Activated naive CD8-positive, alpha-beta T cell treated with anti-CD3 and anti-CD28 coated beads, Interleukin-2, amount 10 ng/mL, durations not matched to agents 7 days and 5 days (primary cell): Measurements from ENCODE around the gene C1orf105. TPM values are rescaled to one million over a fixed set of nuclear protein-coding genes. Genes with fewer than 3 reads are reported as not detected.

Source experiments
- ATAC-seq: fragments of 150-1000 bp; cut with Tn5 transposase; one replicate; pipeline ENCODE4 v1.10.0; 2021; ENCODE audit warnings: low read depth, moderate library complexity
- POLR2A ChIA-PET: fragments of 350-600 bp; sonication (Branson Sonifier 250); formaldehyde crosslinking; loops from one replicate; lab custom pipeline; 2021; ENCODE audit warnings: antibody characterized with exemption; lab: Charles Lee
- DNase-seq: peaks from one replicate; pipeline ENCODE4 v3.0.0; 2021
- H3K27ac Mint-ChIP-seq: one replicate; pipeline ENCODE4 v1.8.0; 2022; ENCODE audit warnings: mild to moderate bottlenecking, mixed read lengths
- H3K27me3 Mint-ChIP-seq: one replicate; pipeline ENCODE4 v1.8.0; 2022; ENCODE audit warnings: mild to moderate bottlenecking, moderate library complexity, mixed read lengths
- H3K36me3 Mint-ChIP-seq: one replicate; pipeline ENCODE4 v1.8.0; 2021; ENCODE audit warnings: mild to moderate bottlenecking, mixed read lengths
- H3K4me1 Mint-ChIP-seq: one replicate; pipeline ENCODE4 v1.8.0; 2021; ENCODE audit warnings: mixed read lengths
- H3K4me3 Mint-ChIP-seq: one replicate; pipeline ENCODE4 v1.8.0; 2022; ENCODE audit warnings: mild to moderate bottlenecking, moderate library complexity, mixed read lengths
- H3K9me3 Mint-ChIP-seq: one replicate; pipeline ENCODE4 v1.8.0; 2021; ENCODE audit warnings: mixed read lengths
- total RNA-seq, 2 experiments: library from RNA; stranded (reverse); gene quantifications; one replicate each; pipeline ENCODE4 v1.2.3, GENCODE V29; 2021

The C1orf105 gene
- total RNA-seq, 2 experiments from 2014 or later = not detected

DNA sequence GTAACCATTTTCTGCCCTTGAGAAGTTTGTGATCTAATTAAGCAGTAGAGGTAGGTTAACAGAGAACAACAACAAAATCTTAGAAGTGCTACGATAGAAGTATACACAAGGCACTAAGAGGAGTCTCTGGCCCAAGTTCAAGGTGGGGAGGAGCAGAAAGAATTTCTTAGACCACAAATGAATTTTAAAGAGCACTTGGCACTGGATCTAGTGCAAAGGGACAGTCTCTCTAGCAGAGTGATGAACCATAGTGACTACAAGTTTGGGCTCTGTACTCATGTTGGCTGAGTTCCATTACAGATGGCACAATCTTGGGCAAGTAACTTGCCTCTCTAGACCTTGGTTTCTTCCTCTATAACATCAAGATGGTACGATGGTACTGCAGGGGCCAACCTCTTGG, 56.7 kb downstream of the C1orf105 start:
- Mint-ChIP-seq H3K4me3 (no peak overlapping the region), H3K4me1 (peaks cover 11% of the 10 kb centered on the region), H3K27me3 (peaks cover 10% of the 10 kb centered on the region), H3K9me3 (no peaks in the 10 kb centered on the region), H3K27ac (no peak overlapping the region), H3K36me3 (no peaks in the 10 kb centered on the region)
- ATAC-seq = no peak
- no peak for DNase-seq
- POLR2A ChIA-PET = no interaction called here

GRCh38 chr1:172477741-172478140, 57.3 kb downstream of the C1orf105 start:
- Mint-ChIP-seq H3K9me3 (no peaks in the 10 kb centered on the region), H3K4me3 (no peak overlapping the region), H3K36me3 (no peaks in the 10 kb centered on the region), H3K27ac (no peak overlapping the region), H3K27me3 (peaks cover 6% of the 10 kb centered on the region), H3K4me1 (peaks cover 11% of the 10 kb centered on the region)
- POLR2A ChIA-PET = no interaction called here
- ATAC-seq = no peak
- no peak for DNase-seq

GRCh38 chr1:172478485-172478884, 58.0 kb downstream of the C1orf105 start:
- Mint-ChIP-seq H3K27me3 (peaks cover 6% of the 10 kb centered on the region), H3K36me3 (no peaks in the 10 kb centered on the region), H3K4me3 (no peak overlapping the region), H3K27ac (no peak overlapping the region), H3K9me3 (no peaks in the 10 kb centered on the region), H3K4me1 (peaks cover 11% of the 10 kb centered on the region)
- no peak for DNase-seq
- no peak for ATAC-seq
- POLR2A ChIA-PET = no interaction called here

GRCh38 chr1:172480431-172480830, 59.9 kb downstream of the C1orf105 start:
- Mint-ChIP-seq H3K27ac (no peak overlapping the region), H3K36me3 (no peaks in the 10 kb centered on the region), H3K9me3 (no peaks in the 10 kb centered on the region), H3K4me3 (peak overlapping the region; percentile 34), H3K4me1 (peaks cover 18% of the 10 kb centered on the region), H3K27me3 (peaks cover 7% of the 10 kb centered on the region)
- no peak for DNase-seq
- peak; percentile 87 for ATAC-seq
- POLR2A ChIA-PET = no interaction called here

DNA sequence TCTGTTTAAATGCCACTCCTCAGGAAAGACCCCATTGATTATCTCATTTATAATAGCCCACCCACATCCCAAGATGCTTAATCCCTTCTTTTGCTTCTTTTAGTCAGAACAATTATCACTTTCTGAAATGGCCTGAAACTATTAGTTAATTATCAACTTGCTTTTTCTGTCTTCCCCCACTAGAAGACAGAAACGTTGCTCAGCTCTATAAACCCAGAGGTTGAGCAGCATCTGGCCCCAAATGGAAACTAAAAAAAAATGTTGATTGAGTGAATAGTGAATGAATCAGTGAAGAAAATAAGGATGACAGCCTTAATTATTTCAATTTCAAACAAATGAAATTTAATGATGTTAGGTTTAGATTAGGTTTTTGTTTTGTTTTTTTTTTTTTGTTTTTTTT, 61.6 kb downstream of the C1orf105 start:
- POLR2A ChIA-PET = no interaction called here
- DNase-seq (no peak), ATAC-seq (no peak)
- Mint-ChIP-seq H3K36me3 (no peaks in the 10 kb centered on the region), H3K4me1 (peaks cover 20% of the 10 kb centered on the region), H3K9me3 (no peaks in the 10 kb centered on the region), H3K27me3 (peaks cover 11% of the 10 kb centered on the region), H3K27ac (no peak overlapping the region), H3K4me3 (no peak overlapping the region)

DNA sequence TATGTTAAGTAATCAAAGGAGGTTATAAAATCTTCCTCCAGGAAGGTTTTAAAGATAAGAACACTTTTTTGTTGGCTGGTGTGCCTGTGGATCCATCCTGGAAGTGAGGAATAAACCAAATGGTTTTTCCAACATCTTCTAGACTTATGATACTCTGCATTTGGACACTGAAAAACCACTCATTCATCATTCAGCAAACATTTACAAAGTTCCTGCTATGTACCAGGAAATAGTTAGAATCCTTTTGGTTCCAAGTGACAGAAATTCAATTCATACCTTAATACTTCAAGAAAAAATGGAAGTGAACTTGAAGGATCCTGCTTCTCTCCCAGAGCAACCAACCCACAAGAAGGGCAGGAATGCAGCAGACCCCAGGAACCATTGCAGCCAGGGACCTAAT, 63.0 kb downstream of the C1orf105 start:
- DNase-seq (no peak), ATAC-seq (no peak)
- H3K4me1 Mint-ChIP-seq = peaks cover 29% of the 10 kb centered on the region
- POLR2A ChIA-PET = no interaction called here
- H3K36me3 Mint-ChIP-seq = no peaks in the 10 kb centered on the region
- no peak overlapping the region for H3K4me3 Mint-ChIP-seq
- H3K9me3 Mint-ChIP-seq = no peaks in the 10 kb centered on the region
- no peak overlapping the region for H3K27ac Mint-ChIP-seq
- H3K27me3 Mint-ChIP-seq = peaks cover 20% of the 10 kb centered on the region

GRCh38 chr1:172484252-172484651, 63.8 kb downstream of the C1orf105 start:
- Mint-ChIP-seq H3K27ac (no peak overlapping the region), H3K27me3 (peaks cover 27% of the 10 kb centered on the region), H3K9me3 (no peaks in the 10 kb centered on the region), H3K4me3 (no peak overlapping the region), H3K36me3 (no peaks in the 10 kb centered on the region), H3K4me1 (peaks cover 29% of the 10 kb centered on the region)
- ATAC-seq (no peak), DNase-seq (no peak)
- POLR2A ChIA-PET = no interaction called here

DNA sequence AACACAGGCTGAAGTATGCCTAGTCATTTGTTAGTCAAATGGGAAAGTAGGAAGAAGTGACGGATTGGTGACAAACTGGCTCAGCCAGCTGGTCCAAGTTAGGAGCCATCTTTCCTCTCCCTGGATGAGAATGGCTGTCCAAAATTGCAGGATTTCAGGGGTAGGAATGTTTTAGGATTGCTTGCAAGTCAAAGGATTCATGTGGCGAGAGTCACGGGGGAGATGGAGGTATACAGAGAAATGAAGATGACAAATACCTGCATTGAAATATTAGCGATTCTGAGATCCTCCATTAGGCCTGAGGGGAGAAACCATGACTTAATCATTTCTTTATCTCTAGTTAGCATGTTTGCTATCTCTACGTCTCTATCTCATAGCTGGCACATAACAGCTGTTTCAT, 65.1 kb downstream of the C1orf105 start:
- no peak overlapping the region for H3K4me3 Mint-ChIP-seq
- DNase-seq (no peak), ATAC-seq (no peak)
- no peaks in the 10 kb centered on the region for H3K9me3 Mint-ChIP-seq
- peaks cover 21% of the 10 kb centered on the region for H3K4me1 Mint-ChIP-seq
- H3K27me3 Mint-ChIP-seq = peaks cover 30% of the 10 kb centered on the region
- no peak overlapping the region for H3K27ac Mint-ChIP-seq
- no peaks in the 10 kb centered on the region for H3K36me3 Mint-ChIP-seq
- POLR2A ChIA-PET = no interaction called here

DNA sequence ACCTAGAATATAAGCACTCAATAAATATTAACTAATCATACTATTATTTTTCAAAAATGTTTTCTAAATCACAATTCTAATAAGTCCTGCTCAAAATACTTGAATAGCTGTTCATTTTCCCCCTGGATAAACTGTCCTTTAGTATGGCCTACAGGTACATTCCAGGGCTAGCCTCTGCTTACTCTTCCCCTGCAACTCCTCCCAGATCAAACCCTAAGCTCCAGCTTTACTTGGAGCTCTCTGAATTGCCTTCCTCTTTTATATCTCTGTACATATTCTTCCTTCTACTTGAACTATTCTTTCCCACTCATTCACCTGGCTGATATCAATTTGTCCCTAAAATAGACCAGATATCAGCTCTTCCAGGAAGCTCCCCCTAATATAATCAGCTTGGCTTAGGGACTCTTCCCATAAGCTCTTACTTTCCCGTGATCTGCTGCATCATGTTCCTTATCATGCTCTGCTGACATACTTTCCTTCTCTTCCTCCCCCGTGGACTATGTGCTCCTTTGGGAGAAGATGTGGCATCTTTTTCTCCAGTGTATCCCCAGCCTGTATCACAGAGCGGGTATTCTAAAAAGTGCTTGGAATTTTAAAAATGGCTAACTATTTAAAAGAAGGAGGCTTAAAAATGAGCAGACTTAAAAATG, 66.4 kb downstream of the C1orf105 start:
- DNase-seq (no peak), ATAC-seq (no peak)
- POLR2A ChIA-PET = no interaction called here
- H3K27ac Mint-ChIP-seq = no peak overlapping the region
- no peak overlapping the region for H3K4me3 Mint-ChIP-seq
- no peaks in the 10 kb centered on the region for H3K36me3 Mint-ChIP-seq
- peaks cover 27% of the 10 kb centered on the region for H3K27me3 Mint-ChIP-seq
- no peaks in the 10 kb centered on the region for H3K9me3 Mint-ChIP-seq
- peaks cover 18% of the 10 kb centered on the region for H3K4me1 Mint-ChIP-seq

GRCh38 chr1:172487550-172487949, 67.1 kb downstream of the C1orf105 start:
- H3K27me3 Mint-ChIP-seq = peaks cover 32% of the 10 kb centered on the region
- POLR2A ChIA-PET = no interaction called here
- H3K9me3 Mint-ChIP-seq = no peaks in the 10 kb centered on the region
- H3K4me1 Mint-ChIP-seq = peaks cover 18% of the 10 kb centered on the region
- peak overlapping the region; percentile 39 for H3K4me3 Mint-ChIP-seq
- H3K27ac Mint-ChIP-seq = no peak overlapping the region
- no peaks in the 10 kb centered on the region for H3K36me3 Mint-ChIP-seq
- ATAC-seq (peak; percentile 45), DNase-seq (no peak)

GRCh38 chr1:172488393-172488792, 67.9 kb downstream of the C1orf105 start:
- Mint-ChIP-seq H3K27ac (no peak overlapping the region), H3K4me1 (peaks cover 18% of the 10 kb centered on the region), H3K27me3 (peaks cover 32% of the 10 kb centered on the region), H3K9me3 (no peaks in the 10 kb centered on the region), H3K4me3 (no peak overlapping the region), H3K36me3 (no peaks in the 10 kb centered on the region)
- POLR2A ChIA-PET = interaction anchor here (0.6 kb wide), 1 partner anchor 478 kb away, joined by 3 read pairs; no protein-coding TSS in a partner anchor
- DNase-seq (no peak), ATAC-seq (no peak)

DNA sequence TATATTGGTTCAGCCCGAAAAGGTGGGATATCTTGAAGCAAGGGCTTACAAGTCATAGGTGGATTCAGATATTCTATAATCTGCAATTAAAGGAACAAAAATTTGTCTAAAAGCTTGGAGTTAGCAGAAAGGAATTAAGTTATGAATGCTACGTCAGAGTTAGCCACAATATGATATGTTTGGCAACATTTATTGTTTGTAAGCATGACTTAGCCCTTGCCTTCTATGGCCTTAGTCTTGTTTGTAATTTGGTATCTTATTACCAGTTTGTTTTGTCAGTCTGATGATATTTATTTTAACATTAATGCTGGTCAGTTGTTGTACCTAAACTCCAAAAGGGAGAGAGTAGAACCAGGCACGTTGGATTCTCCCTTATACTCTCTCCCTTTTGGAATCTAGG, 69.4 kb downstream of the C1orf105 start:
- DNase-seq (no peak), ATAC-seq (no peak)
- peaks cover 32% of the 10 kb centered on the region for H3K27me3 Mint-ChIP-seq
- peaks cover 11% of the 10 kb centered on the region for H3K4me1 Mint-ChIP-seq
- POLR2A ChIA-PET = no interaction called here
- no peaks in the 10 kb centered on the region for H3K36me3 Mint-ChIP-seq
- H3K9me3 Mint-ChIP-seq = no peaks in the 10 kb centered on the region
- H3K27ac Mint-ChIP-seq = no peak overlapping the region
- H3K4me3 Mint-ChIP-seq = no peak overlapping the region

DNA sequence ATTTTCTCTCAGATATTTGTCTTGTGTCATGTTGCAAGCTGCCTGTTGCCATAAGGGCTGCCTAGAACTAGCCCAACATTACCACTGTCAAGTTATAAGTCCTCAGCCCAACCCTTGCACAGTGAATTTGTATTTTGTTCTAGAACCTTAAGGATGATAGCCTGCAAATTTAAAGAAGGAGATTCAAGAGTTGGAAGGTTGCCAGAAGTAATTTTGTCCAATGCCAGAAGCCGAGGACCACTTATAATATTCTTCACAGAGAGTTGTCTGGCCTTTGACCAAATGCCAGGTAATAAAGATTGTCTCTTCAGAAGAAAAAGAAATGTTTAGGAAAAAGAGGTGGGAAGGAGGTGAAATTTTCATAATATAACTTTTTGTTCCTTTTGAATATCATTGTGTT, 71.9 kb downstream of the C1orf105 start:
- Mint-ChIP-seq H3K4me3 (no peak overlapping the region), H3K4me1 (peaks cover 6% of the 10 kb centered on the region), H3K36me3 (no peaks in the 10 kb centered on the region), H3K9me3 (no peaks in the 10 kb centered on the region), H3K27ac (no peak overlapping the region), H3K27me3 (peaks cover 26% of the 10 kb centered on the region)
- DNase-seq (no peak), ATAC-seq (no peak)
- POLR2A ChIA-PET = no interaction called here

DNA sequence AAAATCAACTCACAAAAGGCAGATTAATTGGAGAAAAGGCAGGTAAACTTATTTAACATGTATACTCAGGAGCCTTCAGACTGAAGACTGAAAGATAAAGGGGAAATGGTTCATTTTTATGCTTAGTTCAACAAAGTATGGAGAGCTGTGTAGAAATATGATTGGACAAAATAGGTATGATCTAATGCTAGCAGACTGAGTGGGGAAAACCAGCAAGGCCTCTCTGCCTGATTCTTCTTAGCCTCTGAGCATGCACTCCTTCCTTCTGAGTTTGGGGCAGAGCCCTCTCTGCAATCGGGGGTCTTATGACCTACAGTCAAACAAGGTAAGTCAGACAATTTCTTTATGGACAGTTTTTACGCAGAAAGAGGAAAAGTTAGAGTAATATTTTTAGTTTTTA, 73.7 kb downstream of the C1orf105 start:
- ATAC-seq = no peak
- Mint-ChIP-seq H3K27me3 (peaks cover 12% of the 10 kb centered on the region), H3K9me3 (no peaks in the 10 kb centered on the region), H3K4me3 (no peak overlapping the region), H3K27ac (no peak overlapping the region), H3K4me1 (no peaks in the 10 kb centered on the region), H3K36me3 (no peaks in the 10 kb centered on the region)
- POLR2A ChIA-PET = no interaction called here
- DNase-seq = no peak
